NB4 (cell line): Measurements from ENCODE around the gene MUCL3.
"Not testable (repeated sequence)": the region's sequence is repeated elsewhere in the genome, so short reads cannot be mapped to it uniquely, and the experiment has no call there.

ENCODE experiments used
- CTCF ChIP-seq: IDR thresholded peaks from one replicate; pipeline ENCODE4 v1.5.1; 2012; ENCODE audit warnings: low read depth, low read length
- MYC ChIP-seq: IDR thresholded peaks from 2 replicates; pipeline ENCODE4 v1.6.1; 2011; ENCODE audit warnings: low read depth, low read length
- POLR2A ChIP-seq: IDR thresholded peaks from 2 replicates; pipeline ENCODE4 v1.6.1; 2011; ENCODE audit warnings: mild to moderate bottlenecking; ENCODE audit not compliant: insufficient read length; ENCODE audit errors: extremely low read depth
- TF ChIP-seq, protein P1 (sequence below): IDR thresholded peaks from 2 replicates; pipeline ENCODE4 v1.6.1; 2011; ENCODE audit warnings: low read depth, low read length

DNA sequence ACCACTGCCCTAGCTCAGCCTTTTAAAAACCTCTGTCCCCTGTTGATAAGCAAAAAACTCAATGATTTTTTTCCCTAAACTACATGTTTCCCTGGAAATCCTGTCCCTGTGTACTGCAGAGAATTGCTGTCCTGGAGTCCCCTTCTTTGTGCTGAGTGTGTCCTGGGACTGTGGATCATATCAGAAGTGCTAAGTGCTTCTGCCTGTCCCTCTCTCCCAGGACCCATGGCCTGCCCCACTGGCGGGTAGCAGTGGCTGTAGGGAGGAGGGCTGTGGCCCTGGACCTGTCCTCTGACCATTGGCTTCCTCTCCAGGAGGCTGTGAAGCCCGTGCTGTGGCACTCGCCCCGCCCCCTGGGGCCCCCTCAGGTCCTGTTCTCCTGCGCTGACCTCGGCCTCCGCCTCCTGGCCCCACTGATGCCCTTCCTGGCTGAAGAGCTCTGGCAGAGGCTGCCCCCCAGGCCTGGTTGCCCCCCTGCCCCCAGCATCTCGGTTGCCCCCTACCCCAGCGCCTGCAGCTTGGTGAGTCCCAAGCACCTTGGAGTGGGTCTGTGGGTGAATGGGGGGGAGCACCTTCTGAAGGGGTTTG lies 16.6 kb upstream of the MUCL3 start:
- TF ChIP-seq POLR2A, CTCF, MYC: not testable (repeated sequence)
- TF ChIP-seq, protein P1, sequence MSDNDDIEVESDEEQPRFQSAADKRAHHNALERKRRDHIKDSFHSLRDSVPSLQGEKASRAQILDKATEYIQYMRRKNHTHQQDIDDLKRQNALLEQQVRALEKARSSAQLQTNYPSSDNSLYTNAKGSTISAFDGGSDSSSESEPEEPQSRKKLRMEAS, result not testable (repeated sequence)
